Activated CD4-positive, alpha-beta T cell treated with anti-CD3 and anti-CD28 coated beads, Interleukin-2, amount 50 U/mL, for 16 hours (primary cell): Measurements from ENCODE around the gene ITLN2.
"Not testable (repeated sequence)": the region's sequence is repeated elsewhere in the genome, so short reads cannot be mapped to it uniquely, and the experiment has no call there.

Source experiments
- DNase-seq: peaks from one replicate; pipeline ENCODE4 v3.0.0-alpha.2; 2020

Gene ITLN2

GRCh38 chr1:160904783-160905616 is 49.6 kb downstream of the ITLN2 start:
- DNase-seq: no peak

- DNase-seq: not testable (repeated sequence)
Observed at GRCh38 chr1:160902251-160902650, 52.4 kb downstream of the ITLN2 start.

- DNase-seq: no peak
Observed at GRCh38 chr1:160901768-160902167, 52.8 kb downstream of the ITLN2 start.

- not testable (repeated sequence) for DNase-seq
Observed at GRCh38 chr1:160900683-160901082, 53.9 kb downstream of the ITLN2 start.
